ENCODE results near the gene ALK.

GRCh38 chr2:29209551-29209950, 711.8 kb downstream of the ALK start:
- no peak for TF ChIP-seq ZNF274 (IDR thresholded peaks at IDR 0.05; ENCODE audit: low read depth, low read length)
- no peak for TF ChIP-seq YY1 (IDR thresholded peaks at IDR 0.05; ENCODE audit: insufficient read depth, insufficient read length)

All from NT2/D1 (cell line).